ENCODE measurements around the gene COL4A1.

Gene COL4A1

DNA sequence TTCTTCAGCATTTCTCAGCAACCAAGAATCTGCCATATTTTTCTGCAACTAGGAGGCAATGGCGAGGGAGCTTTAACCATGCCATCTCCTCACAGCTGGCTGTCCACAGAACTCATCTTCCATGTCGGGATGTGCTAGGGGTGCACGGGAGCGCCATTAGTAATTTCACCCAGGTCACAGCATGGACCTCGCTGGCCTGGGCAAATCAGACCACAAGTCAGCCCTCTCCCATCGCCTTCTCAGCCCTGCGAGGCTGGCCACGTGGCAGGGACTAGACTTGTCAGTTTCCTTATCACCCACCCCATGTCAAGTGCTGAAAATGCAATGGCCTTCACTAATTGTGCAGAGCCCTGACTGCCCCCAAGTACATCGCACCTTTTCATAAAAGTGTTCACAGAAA lies 15.7 kb downstream of the COL4A1 start:
- H3K27ac ChIP-seq (replicated peaks): no peak overlapping the region
- TF ChIP-seq, protein P1, sequence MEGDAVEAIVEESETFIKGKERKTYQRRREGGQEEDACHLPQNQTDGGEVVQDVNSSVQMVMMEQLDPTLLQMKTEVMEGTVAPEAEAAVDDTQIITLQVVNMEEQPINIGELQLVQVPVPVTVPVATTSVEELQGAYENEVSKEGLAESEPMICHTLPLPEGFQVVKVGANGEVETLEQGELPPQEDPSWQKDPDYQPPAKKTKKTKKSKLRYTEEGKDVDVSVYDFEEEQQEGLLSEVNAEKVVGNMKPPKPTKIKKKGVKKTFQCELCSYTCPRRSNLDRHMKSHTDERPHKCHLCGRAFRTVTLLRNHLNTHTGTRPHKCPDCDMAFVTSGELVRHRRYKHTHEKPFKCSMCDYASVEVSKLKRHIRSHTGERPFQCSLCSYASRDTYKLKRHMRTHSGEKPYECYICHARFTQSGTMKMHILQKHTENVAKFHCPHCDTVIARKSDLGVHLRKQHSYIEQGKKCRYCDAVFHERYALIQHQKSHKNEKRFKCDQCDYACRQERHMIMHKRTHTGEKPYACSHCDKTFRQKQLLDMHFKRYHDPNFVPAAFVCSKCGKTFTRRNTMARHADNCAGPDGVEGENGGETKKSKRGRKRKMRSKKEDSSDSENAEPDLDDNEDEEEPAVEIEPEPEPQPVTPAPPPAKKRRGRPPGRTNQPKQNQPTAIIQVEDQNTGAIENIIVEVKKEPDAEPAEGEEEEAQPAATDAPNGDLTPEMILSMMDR (IDR thresholded peaks at IDR 0.05; ENCODE audit: insufficient read depth, low read length): no peak

DNA sequence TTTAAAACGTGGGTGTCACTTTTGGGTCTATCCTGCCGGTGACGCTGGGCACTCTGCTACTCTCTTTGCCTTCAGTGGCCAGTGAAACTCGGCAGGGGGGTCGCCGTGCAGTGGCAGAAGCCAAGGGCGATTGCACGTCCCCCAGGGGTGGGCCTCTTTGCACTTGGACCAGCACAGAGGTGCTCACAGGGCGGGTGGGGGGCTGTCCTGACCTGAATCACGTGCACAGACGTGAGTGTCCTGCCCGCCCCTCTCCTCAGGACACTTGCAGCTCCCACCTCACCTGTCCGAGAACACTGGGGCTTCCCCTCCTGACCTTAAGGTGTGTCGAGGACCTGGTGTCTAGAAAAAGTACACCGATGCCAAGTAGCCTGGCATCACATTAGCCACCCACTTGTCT lies 16.1 kb downstream of the COL4A1 start:
- TF ChIP-seq, protein P1 (IDR thresholded peaks at IDR 0.05; ENCODE audit: insufficient read depth, low read length): no peak
- TF ChIP-seq SPI1 (IDR thresholded peaks at IDR 0.05; ENCODE audit: borderline replicate concordance, low read depth) (no peak), GABPA (IDR thresholded peaks at IDR 0.05; ENCODE audit: low read depth) (no peak), POLR2AphosphoS5 (IDR thresholded peaks at IDR 0.05; ENCODE audit: low read depth) (no peak)
- TF ChIP-seq, protein P2, sequence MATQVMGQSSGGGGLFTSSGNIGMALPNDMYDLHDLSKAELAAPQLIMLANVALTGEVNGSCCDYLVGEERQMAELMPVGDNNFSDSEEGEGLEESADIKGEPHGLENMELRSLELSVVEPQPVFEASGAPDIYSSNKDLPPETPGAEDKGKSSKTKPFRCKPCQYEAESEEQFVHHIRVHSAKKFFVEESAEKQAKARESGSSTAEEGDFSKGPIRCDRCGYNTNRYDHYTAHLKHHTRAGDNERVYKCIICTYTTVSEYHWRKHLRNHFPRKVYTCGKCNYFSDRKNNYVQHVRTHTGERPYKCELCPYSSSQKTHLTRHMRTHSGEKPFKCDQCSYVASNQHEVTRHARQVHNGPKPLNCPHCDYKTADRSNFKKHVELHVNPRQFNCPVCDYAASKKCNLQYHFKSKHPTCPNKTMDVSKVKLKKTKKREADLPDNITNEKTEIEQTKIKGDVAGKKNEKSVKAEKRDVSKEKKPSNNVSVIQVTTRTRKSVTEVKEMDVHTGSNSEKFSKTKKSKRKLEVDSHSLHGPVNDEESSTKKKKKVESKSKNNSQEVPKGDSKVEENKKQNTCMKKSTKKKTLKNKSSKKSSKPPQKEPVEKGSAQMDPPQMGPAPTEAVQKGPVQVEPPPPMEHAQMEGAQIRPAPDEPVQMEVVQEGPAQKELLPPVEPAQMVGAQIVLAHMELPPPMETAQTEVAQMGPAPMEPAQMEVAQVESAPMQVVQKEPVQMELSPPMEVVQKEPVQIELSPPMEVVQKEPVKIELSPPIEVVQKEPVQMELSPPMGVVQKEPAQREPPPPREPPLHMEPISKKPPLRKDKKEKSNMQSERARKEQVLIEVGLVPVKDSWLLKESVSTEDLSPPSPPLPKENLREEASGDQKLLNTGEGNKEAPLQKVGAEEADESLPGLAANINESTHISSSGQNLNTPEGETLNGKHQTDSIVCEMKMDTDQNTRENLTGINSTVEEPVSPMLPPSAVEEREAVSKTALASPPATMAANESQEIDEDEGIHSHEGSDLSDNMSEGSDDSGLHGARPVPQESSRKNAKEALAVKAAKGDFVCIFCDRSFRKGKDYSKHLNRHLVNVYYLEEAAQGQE (IDR thresholded peaks at IDR 0.05; ENCODE audit: insufficient replicate concordance, low read depth): no peak
- H3K27me3 ChIP-seq (ENCODE audit: insufficient read depth, poor library complexity, severe bottlenecking): peaks cover 17% of the 10 kb centered on the region
- H3K4me3 ChIP-seq (replicated peaks; ENCODE audit: insufficient read depth, low read length): no peak overlapping the region
- no peak for DNase-seq (ENCODE audit: low read depth in 1 of 2, low spot score in 1 of 2)
- no peak overlapping the region for H3K27ac ChIP-seq (replicated peaks)

More for the DNA sequence above, 15.7 kb downstream of the COL4A1 start:
- Histone ChIP-seq H3K27me3 (ENCODE audit: insufficient read depth, poor library complexity, severe bottlenecking) (peaks cover 15% of the 10 kb centered on the region), H3K4me3 (replicated peaks; ENCODE audit: insufficient read depth, low read length) (no peak overlapping the region)
- no peak for DNase-seq (ENCODE audit: low read depth in 1 of 2, low spot score in 1 of 2)

DNA sequence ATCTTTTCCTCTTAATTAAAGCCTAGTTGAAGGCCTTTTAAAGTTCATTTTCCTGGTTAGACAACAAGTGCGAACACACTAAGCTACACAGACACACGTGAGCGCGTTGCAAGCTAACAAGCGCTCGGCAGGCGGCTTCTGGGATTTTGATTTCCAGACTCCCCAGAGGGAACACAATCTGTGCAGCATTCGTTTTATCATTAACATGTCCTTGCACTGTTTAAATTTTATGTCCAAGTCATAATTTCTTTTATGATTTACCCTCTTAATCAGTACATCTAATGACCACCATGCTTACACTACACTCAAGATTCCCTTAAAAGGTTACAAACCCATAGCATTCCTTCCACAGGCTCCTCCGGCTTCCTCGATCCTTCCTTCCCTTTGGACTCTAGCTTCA lies 16.8 kb downstream of the COL4A1 start:
- H3K4me3 ChIP-seq (replicated peaks; ENCODE audit: insufficient read depth, low read length): no peak overlapping the region
- H3K27ac ChIP-seq (replicated peaks): no peak overlapping the region
- no peak for DNase-seq (ENCODE audit: low read depth in 1 of 2, low spot score in 1 of 2)
- TF ChIP-seq GABPA (IDR thresholded peaks at IDR 0.05; ENCODE audit: low read depth): no peak
- TF ChIP-seq POLR2AphosphoS5 (IDR thresholded peaks at IDR 0.05; ENCODE audit: low read depth): no peak
- TF ChIP-seq, protein P2 (IDR thresholded peaks at IDR 0.05; ENCODE audit: insufficient replicate concordance, low read depth): no peak
- TF ChIP-seq, protein P1 (IDR thresholded peaks at IDR 0.05; ENCODE audit: insufficient read depth, low read length): no peak
- TF ChIP-seq SPI1 (IDR thresholded peaks at IDR 0.05; ENCODE audit: borderline replicate concordance, low read depth): no peak
- H3K27me3 ChIP-seq (ENCODE audit: insufficient read depth, poor library complexity, severe bottlenecking): peaks cover 17% of the 10 kb centered on the region

DNA sequence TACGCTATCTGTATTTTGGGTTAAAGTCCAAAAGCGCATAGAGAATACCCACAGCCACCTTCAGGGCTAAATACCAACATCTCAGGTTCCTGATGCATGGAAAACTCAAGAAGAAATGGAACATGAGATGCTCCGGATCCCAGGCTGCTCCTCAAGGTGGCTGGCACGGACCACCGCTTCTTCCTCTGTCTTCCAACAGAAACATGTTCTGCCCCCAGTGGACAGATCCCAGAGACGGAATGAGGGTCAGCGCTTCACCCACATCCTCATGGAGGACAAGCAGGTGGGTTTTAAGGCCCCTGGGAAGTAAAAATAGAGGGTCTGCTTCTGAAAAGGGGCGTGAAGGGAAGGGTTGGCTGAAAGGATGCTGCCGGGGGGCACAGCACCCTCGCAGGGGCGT lies 17.3 kb downstream of the COL4A1 start:
- no peak overlapping the region for H3K4me3 ChIP-seq (replicated peaks; ENCODE audit: insufficient read depth, low read length)
- peaks cover 15% of the 10 kb centered on the region for H3K27me3 ChIP-seq (ENCODE audit: insufficient read depth, poor library complexity, severe bottlenecking)
- no peak overlapping the region for H3K27ac ChIP-seq (replicated peaks)
- TF ChIP-seq, protein P2 (IDR thresholded peaks at IDR 0.05; ENCODE audit: insufficient replicate concordance, low read depth): no peak
- no peak for TF ChIP-seq SPI1 (IDR thresholded peaks at IDR 0.05; ENCODE audit: borderline replicate concordance, low read depth)
- no peak for TF ChIP-seq POLR2AphosphoS5 (IDR thresholded peaks at IDR 0.05; ENCODE audit: low read depth)
- TF ChIP-seq, protein P1 (IDR thresholded peaks at IDR 0.05; ENCODE audit: insufficient read depth, low read length): no peak
- TF ChIP-seq GABPA (IDR thresholded peaks at IDR 0.05; ENCODE audit: low read depth): no peak
- no peak for DNase-seq (ENCODE audit: low read depth in 1 of 2, low spot score in 1 of 2)
